Measurements from ENCODE around the gene CCDC88C. TPM values are rescaled to one million over a fixed set of nuclear protein-coding genes. Genes with fewer than 3 reads are reported as not detected.

Gene CCDC88C
- total RNA-seq, 2 donors from 2014 or later: 32.5 to 54.4 TPM

GRCh38 chr14:91323031-91323430 is 94.6 kb downstream of the CCDC88C start:
- no peak for DNase-seq (ENCODE audit: low spot score)
- Histone ChIP-seq H3K4me1 (replicated peaks) (no peaks in the 10 kb centered on the region), H3K27me3 (replicated peaks; ENCODE audit: insufficient read depth) (no peaks in the 10 kb centered on the region), H3K4me3 (no peak overlapping the region), H3K36me3 (no peaks in the 10 kb centered on the region), H3K27ac (no peak overlapping the region), H3K9me3 (no peaks in the 10 kb centered on the region)
- intact Hi-C loops (cut with DNase I): loop anchor here (1.0 to 5.0 kb wide), 2 partner anchors 95 to 184 kb away; no protein-coding TSS in a partner anchor
- WGBS: 96% methylated on average over 6 of the region's 6 CpGs
- TF ChIP-seq POLR2AphosphoS5 (IDR thresholded peaks at IDR 0.05) (no peak), CTCF (IDR thresholded peaks at IDR 0.05) (no peak), POLR2A (IDR thresholded peaks at IDR 0.05) (no peak)

GRCh38 chr14:91322623-91323022 is 95.0 kb downstream of the CCDC88C start:
- Histone ChIP-seq H3K36me3 (no peaks in the 10 kb centered on the region), H3K27me3 (replicated peaks; ENCODE audit: insufficient read depth) (no peaks in the 10 kb centered on the region), H3K4me3 (no peak overlapping the region), H3K9me3 (no peaks in the 10 kb centered on the region), H3K4me1 (replicated peaks) (peaks cover 2% of the 10 kb centered on the region), H3K27ac (no peak overlapping the region)
- intact Hi-C loops (cut with DNase I): loop anchor here (1.0 to 5.0 kb wide), 2 partner anchors 96 to 185 kb away; no protein-coding TSS in a partner anchor
- TF ChIP-seq POLR2AphosphoS5 (IDR thresholded peaks at IDR 0.05) (no peak), POLR2A (IDR thresholded peaks at IDR 0.05) (no peak), CTCF (IDR thresholded peaks at IDR 0.05) (no peak)
- DNase-seq (ENCODE audit: low spot score): no peak
- WGBS: 68% methylated on average over 6 of the region's 6 CpGs

- H3K27me3 ChIP-seq (replicated peaks; ENCODE audit: insufficient read depth): no peaks in the 10 kb centered on the region
- intact Hi-C loops (cut with DNase I): loop anchor here (5.0 kb wide), 1 partner anchor 186 kb away; no protein-coding TSS in a partner anchor
- no peak overlapping the region for H3K27ac ChIP-seq
- WGBS: 90% methylated on average over 12 of the region's 12 CpGs
- DNase-seq (ENCODE audit: low spot score): no peak
- peaks cover 11% of the 10 kb centered on the region for H3K4me1 ChIP-seq (replicated peaks)
- no peaks in the 10 kb centered on the region for H3K9me3 ChIP-seq
- TF ChIP-seq POLR2AphosphoS5 (IDR thresholded peaks at IDR 0.05): no peak
- no peak for TF ChIP-seq CTCF (IDR thresholded peaks at IDR 0.05)
- no peak for TF ChIP-seq POLR2A (IDR thresholded peaks at IDR 0.05)
- no peaks in the 10 kb centered on the region for H3K36me3 ChIP-seq
- no peak overlapping the region for H3K4me3 ChIP-seq
Observed at GRCh38 chr14:91321131-91321530, 96.5 kb downstream of the CCDC88C start.

GRCh38 chr14:91320266-91320665 is 97.4 kb downstream of the CCDC88C start:
- no peaks in the 10 kb centered on the region for H3K36me3 ChIP-seq
- H3K27me3 ChIP-seq (replicated peaks; ENCODE audit: insufficient read depth): no peaks in the 10 kb centered on the region
- H3K27ac ChIP-seq: no peak overlapping the region
- H3K4me1 ChIP-seq (replicated peaks): peaks cover 11% of the 10 kb centered on the region
- TF ChIP-seq POLR2A (IDR thresholded peaks at IDR 0.05) (no peak), CTCF (IDR thresholded peaks at IDR 0.05) (no peak), POLR2AphosphoS5 (IDR thresholded peaks at IDR 0.05) (no peak)
- intact Hi-C loops (cut with DNase I): loop anchor here (5.0 kb wide), 1 partner anchor 187 kb away; no protein-coding TSS in a partner anchor
- H3K9me3 ChIP-seq: no peaks in the 10 kb centered on the region
- no peak for DNase-seq (ENCODE audit: low spot score)
- H3K4me3 ChIP-seq: no peak overlapping the region
- WGBS: 93% methylated on average over 9 of the region's 9 CpGs

- DNase-seq (ENCODE audit: low spot score): no peak
- H3K4me1 ChIP-seq (replicated peaks): peaks cover 11% of the 10 kb centered on the region
- intact Hi-C loops (cut with DNase I): no loop called here
- no peak overlapping the region for H3K4me3 ChIP-seq
- WGBS: 63% methylated on average over 4 of the region's 4 CpGs
- TF ChIP-seq POLR2AphosphoS5 (IDR thresholded peaks at IDR 0.05) (no peak), CTCF (IDR thresholded peaks at IDR 0.05) (no peak), POLR2A (IDR thresholded peaks at IDR 0.05) (no peak)
- no peaks in the 10 kb centered on the region for H3K27me3 ChIP-seq (replicated peaks; ENCODE audit: insufficient read depth)
- no peaks in the 10 kb centered on the region for H3K36me3 ChIP-seq
- H3K9me3 ChIP-seq: no peaks in the 10 kb centered on the region
- no peak overlapping the region for H3K27ac ChIP-seq
Observed at GRCh38 chr14:91318911-91319310, 98.7 kb downstream of the CCDC88C start.

All from prostate gland (tissue), 2 donors.